Measurements from ENCODE around the gene GNA12. TPM values are rescaled to one million over a fixed set of nuclear protein-coding genes. Genes with fewer than 3 reads are reported as not detected.
"Not testable (repeated sequence)": the region's sequence is repeated elsewhere in the genome, so short reads cannot be mapped to it uniquely, and the experiment has no call there.

Gene GNA12
- total RNA-seq, 3 donors from 2014 or later (not counting 1 experiment from before 2014, with no cell fraction given), result 12.6 to 20.2 (median 19.5) TPM

- TF ChIP-seq CTCF (IDR thresholded peaks at IDR 0.05), result no peak
Measured at GRCh38 chr7:2750004-2750407, 94.1 kb downstream of the GNA12 start.

GRCh38 chr7:2748684-2749083 lies 95.4 kb downstream of the GNA12 start:
- H3K27me3 ChIP-seq (ENCODE audit: control insufficient read depth, insufficient read depth, low read length); H3K27me3 Mint-ChIP-seq (ENCODE audit: low read depth in 2 of 2): not testable (repeated sequence)

More at GRCh38 chr7:2750004-2750407, 94.1 kb downstream of the GNA12 start:
- no peak overlapping the region for H3K4me3 ChIP-seq (ENCODE audit: low read length)
- H3K36me3 ChIP-seq (ENCODE audit: control insufficient read depth, insufficient read depth, low read length), result no peaks in the 10 kb centered on the region
- Mint-ChIP-seq H3K36me3 (no peaks in the 10 kb centered on the region), H3K27ac (no peak overlapping the region), H3K4me1 (peaks cover 5 to 12% of the 10 kb centered on the region in 2 donors), H3K4me3 (no peak overlapping the region), H3K9me3 (no peaks in the 10 kb centered on the region), H3K27me3 (ENCODE audit: low read depth in 2 of 2) (no peaks in the 10 kb centered on the region)
- DNase-seq, result no peak
- H3K27me3 ChIP-seq (ENCODE audit: control insufficient read depth, insufficient read depth, low read length), result no peaks in the 10 kb centered on the region
- H3K4me1 ChIP-seq (ENCODE audit: control insufficient read depth, insufficient read depth, low read length), result no peaks in the 10 kb centered on the region
- no peaks in the 10 kb centered on the region for H3K9me3 ChIP-seq (ENCODE audit: control insufficient read depth, insufficient read depth, low read length)
- intact Hi-C loops (cut with micrococcal nuclease), result no loop called here
- H3K27ac ChIP-seq (ENCODE audit: low read length), result no peak overlapping the region
- WGBS (ENCODE audit: insufficient coverage), result 94% methylated on average over 5 of the region's 5 CpGs
- ATAC-seq, result no peak

GRCh38 chr7:2743523-2744185 lies 100.5 kb downstream of the GNA12 start:
- H3K27ac ChIP-seq (ENCODE audit: low read length); H3K4me3 Mint-ChIP-seq; H3K4me3 ChIP-seq (ENCODE audit: low read length); intact Hi-C loops (cut with micrococcal nuclease); H3K27ac Mint-ChIP-seq; H3K4me1 ChIP-seq (ENCODE audit: control insufficient read depth, insufficient read depth, low read length); DNase-seq; ATAC-seq; H3K9me3 ChIP-seq (ENCODE audit: control insufficient read depth, insufficient read depth, low read length); H3K27me3 ChIP-seq (ENCODE audit: control insufficient read depth, insufficient read depth, low read length); H3K36me3 Mint-ChIP-seq; H3K27me3 Mint-ChIP-seq (ENCODE audit: low read depth in 2 of 2); H3K9me3 Mint-ChIP-seq; H3K4me1 Mint-ChIP-seq; H3K36me3 ChIP-seq (ENCODE audit: control insufficient read depth, insufficient read depth, low read length): not testable (repeated sequence)
- 97% methylated on average over 19 of the region's 20 CpGs for WGBS (ENCODE audit: insufficient coverage)

More at GRCh38 chr7:2748684-2749083, 95.4 kb downstream of the GNA12 start:
- H3K4me1 ChIP-seq (ENCODE audit: control insufficient read depth, insufficient read depth, low read length); H3K36me3 ChIP-seq (ENCODE audit: control insufficient read depth, insufficient read depth, low read length); ATAC-seq; intact Hi-C loops (cut with micrococcal nuclease); DNase-seq; H3K9me3 ChIP-seq (ENCODE audit: control insufficient read depth, insufficient read depth, low read length); H3K36me3 Mint-ChIP-seq; H3K27ac ChIP-seq (ENCODE audit: low read length); H3K4me3 ChIP-seq (ENCODE audit: low read length); H3K27ac Mint-ChIP-seq; H3K4me3 Mint-ChIP-seq; H3K9me3 Mint-ChIP-seq: not testable (repeated sequence)
- peaks cover 10 to 12% of the 10 kb centered on the region in 2 donors for H3K4me1 Mint-ChIP-seq

GRCh38 chr7:2738766-2739549 lies 105.2 kb downstream of the GNA12 start:
- peaks cover 20 to 24% of the 10 kb centered on the region in 2 donors for H3K4me1 Mint-ChIP-seq
- no peaks in the 10 kb centered on the region for H3K27me3 ChIP-seq (ENCODE audit: control insufficient read depth, insufficient read depth, low read length)
- no peaks in the 10 kb centered on the region for H3K36me3 Mint-ChIP-seq
- no peaks in the 10 kb centered on the region for H3K36me3 ChIP-seq (ENCODE audit: control insufficient read depth, insufficient read depth, low read length)
- H3K9me3 Mint-ChIP-seq, result no peaks in the 10 kb centered on the region
- H3K27me3 Mint-ChIP-seq (ENCODE audit: low read depth in 2 of 2), result peaks cover 10 to 12% of the 10 kb centered on the region in 2 donors
- no peak overlapping the region for H3K27ac Mint-ChIP-seq
- no peaks in the 10 kb centered on the region for H3K9me3 ChIP-seq (ENCODE audit: control insufficient read depth, insufficient read depth, low read length)
- no peak overlapping the region for H3K4me3 ChIP-seq (ENCODE audit: low read length)
- H3K4me3 Mint-ChIP-seq, result no peak overlapping the region
- H3K27ac ChIP-seq (ENCODE audit: low read length), result no peak overlapping the region
- WGBS (ENCODE audit: insufficient coverage), result 92% methylated on average over 16 of the region's 19 CpGs
- DNase-seq, result no peak
- no peak for ATAC-seq
- H3K4me1 ChIP-seq (ENCODE audit: control insufficient read depth, insufficient read depth, low read length), result peaks cover 24% of the 10 kb centered on the region
- no peak for TF ChIP-seq CTCF (IDR thresholded peaks at IDR 0.05)
- intact Hi-C loops (cut with micrococcal nuclease), result no loop called here

All from natural killer cell (primary cell).